Measurements from ENCODE around the gene PKN3.

The PKN3 gene

GRCh38 chr9:128706671-128707381 is 4.5 kb downstream of the PKN3 start:
- no peaks in the 10 kb centered on the region for H3K9me2 ChIP-seq (replicated peaks; ENCODE audit: insufficient read depth, low read length)
- H3K9me3 ChIP-seq (replicated peaks; ENCODE audit: insufficient read depth, low read length) = no peaks in the 10 kb centered on the region
- no peak overlapping the region for H3K27ac ChIP-seq (ENCODE audit: low read length)
- no peaks in the 10 kb centered on the region for H3F3A ChIP-seq (ENCODE audit: insufficient read depth, low read length)
- no peaks in the 10 kb centered on the region for H3K79me2 ChIP-seq (ENCODE audit: low read length)
- DNase-seq = no peak
- no peaks in the 10 kb centered on the region for H4K20me1 ChIP-seq (ENCODE audit: insufficient read depth, low read length)
- H3K4me1 ChIP-seq (ENCODE audit: low read length) = no peaks in the 10 kb centered on the region
- no peak overlapping the region for H3K4me2 ChIP-seq (ENCODE audit: low read depth, low read length)
- no peaks in the 10 kb centered on the region for H3K27me3 ChIP-seq (replicated peaks; ENCODE audit: insufficient read depth, low read length)
- H3K36me3 ChIP-seq (replicated peaks; ENCODE audit: insufficient read depth, low read length) = no peaks in the 10 kb centered on the region
- H3K9ac ChIP-seq (ENCODE audit: low read length) = no peak overlapping the region
- no peak overlapping the region for H3K4me3 ChIP-seq (ENCODE audit: low read length)
- H2AFZ ChIP-seq (ENCODE audit: low read length) = no peak overlapping the region
- no peak for TF ChIP-seq EZH2 (optimal IDR thresholded peaks at IDR 0.05; ENCODE audit: low read depth, low read length)
- TF ChIP-seq EZH2phosphoT487 (IDR thresholded peaks at IDR 0.05; ENCODE audit: low read length) = no peak
- no peak for TF ChIP-seq CTCF (IDR thresholded peaks at IDR 0.05; ENCODE audit: low read length)

GRCh38 chr9:128707446-128707845 is 5.1 kb downstream of the PKN3 start:
- H3K27ac ChIP-seq (ENCODE audit: low read length) = no peak overlapping the region
- TF ChIP-seq EZH2phosphoT487 (IDR thresholded peaks at IDR 0.05; ENCODE audit: low read length) (no peak), EZH2 (optimal IDR thresholded peaks at IDR 0.05; ENCODE audit: low read depth, low read length) (no peak), CTCF (IDR thresholded peaks at IDR 0.05; ENCODE audit: low read length) (no peak)

GRCh38 chr9:128712451-128713410 is 10.4 kb downstream of the PKN3 start:
- H3K79me2 ChIP-seq (ENCODE audit: low read length) = no peaks in the 10 kb centered on the region
- no peaks in the 10 kb centered on the region for H3K9me3 ChIP-seq (replicated peaks; ENCODE audit: insufficient read depth, low read length)
- H3K4me3 ChIP-seq (ENCODE audit: low read length) = no peak overlapping the region
- no peaks in the 10 kb centered on the region for H3F3A ChIP-seq (ENCODE audit: insufficient read depth, low read length)
- H3K4me2 ChIP-seq (ENCODE audit: low read depth, low read length) = no peak overlapping the region
- H3K9ac ChIP-seq (ENCODE audit: low read length) = no peak overlapping the region
- H3K27me3 ChIP-seq (replicated peaks; ENCODE audit: insufficient read depth, low read length) = no peaks in the 10 kb centered on the region; the same call in 1 of the 2 replicates
- no peaks in the 10 kb centered on the region for H4K20me1 ChIP-seq (ENCODE audit: insufficient read depth, low read length)
- H3K36me3 ChIP-seq (replicated peaks; ENCODE audit: insufficient read depth, low read length) = no peaks in the 10 kb centered on the region
- H2AFZ ChIP-seq (ENCODE audit: low read length) = no peak overlapping the region
- no peaks in the 10 kb centered on the region for H3K9me2 ChIP-seq (replicated peaks; ENCODE audit: insufficient read depth, low read length)
- no peak for DNase-seq
- no peak overlapping the region for H3K27ac ChIP-seq (ENCODE audit: low read length)
- TF ChIP-seq EZH2 (optimal IDR thresholded peaks at IDR 0.05; ENCODE audit: low read depth, low read length) (no peak), CTCF (IDR thresholded peaks at IDR 0.05; ENCODE audit: low read length) (no peak), EZH2phosphoT487 (IDR thresholded peaks at IDR 0.05; ENCODE audit: low read length) (no peak)
- H3K4me1 ChIP-seq (ENCODE audit: low read length) = no peaks in the 10 kb centered on the region

More at GRCh38 chr9:128707446-128707845, 5.1 kb downstream of the PKN3 start:
- H3F3A ChIP-seq (ENCODE audit: insufficient read depth, low read length) = no peaks in the 10 kb centered on the region
- H3K79me2 ChIP-seq (ENCODE audit: low read length) = no peaks in the 10 kb centered on the region
- no peak overlapping the region for H2AFZ ChIP-seq (ENCODE audit: low read length)
- no peaks in the 10 kb centered on the region for H3K9me2 ChIP-seq (replicated peaks; ENCODE audit: insufficient read depth, low read length)
- no peak overlapping the region for H3K4me2 ChIP-seq (ENCODE audit: low read depth, low read length)
- no peaks in the 10 kb centered on the region for H3K36me3 ChIP-seq (replicated peaks; ENCODE audit: insufficient read depth, low read length)
- no peak for DNase-seq
- H3K27me3 ChIP-seq (replicated peaks; ENCODE audit: insufficient read depth, low read length) = no peaks in the 10 kb centered on the region
- H3K4me3 ChIP-seq (ENCODE audit: low read length) = no peak overlapping the region
- H3K4me1 ChIP-seq (ENCODE audit: low read length) = no peaks in the 10 kb centered on the region
- H3K9ac ChIP-seq (ENCODE audit: low read length) = no peak overlapping the region
- no peaks in the 10 kb centered on the region for H4K20me1 ChIP-seq (ENCODE audit: insufficient read depth, low read length)
- no peaks in the 10 kb centered on the region for H3K9me3 ChIP-seq (replicated peaks; ENCODE audit: insufficient read depth, low read length)

Data from MM.1S (cell line).